Neural progenitor cell (in vitro differentiated cells): ENCODE results near the gene SLC7A7. TPM values are rescaled to one million over a fixed set of nuclear protein-coding genes. Genes with fewer than 3 reads are reported as not detected.

Experiments used
- DNase-seq: peaks from one replicate; pipeline ENCODE4 v3.0.0-alpha.2; 2016; ENCODE audit warnings: low spot score
- H2AFZ ChIP-seq: fragments of 200-600 bp; sonication (generic); replicated peaks from 2 replicates; pipeline ENCODE4 v1.6.1; 2016; ENCODE audit warnings: antibody characterized with exemption
- H3F3A ChIP-seq: fragments of 200-600 bp; sonication (generic); 2 replicates; pipeline ENCODE4 v1.6.1; 2016; ENCODE audit warnings: antibody characterized with exemption, low read depth
- H3K27ac ChIP-seq: fragments of 200-600 bp; sonication (generic); 2 replicates; pipeline ENCODE4 v1.5.1; 2016; ENCODE audit warnings: mild to moderate bottlenecking
- H3K27me3 ChIP-seq: fragments of 200-600 bp; sonication (generic); 2 replicates; pipeline ENCODE4 v1.6.1; 2016; ENCODE audit warnings: mild to moderate bottlenecking, moderate library complexity
- H3K36me3 ChIP-seq: fragments of 200-600 bp; sonication (generic); 2 replicates; pipeline ENCODE4 v1.5.1; 2016
- H3K4me1 ChIP-seq: fragments of 200-600 bp; sonication (generic); 2 replicates; pipeline ENCODE4 v1.6.1; 2016; ENCODE audit warnings: mixed run types
- H3K4me2 ChIP-seq: fragments of 200-600 bp; sonication (generic); 2 replicates; pipeline ENCODE4 v1.6.1; 2016
- H3K4me3 ChIP-seq: fragments of 200-600 bp; sonication (generic); 2 replicates; pipeline ENCODE4 v1.5.1; 2016
- H3K79me2 ChIP-seq: fragments of 200-600 bp; sonication (generic); 2 replicates; pipeline ENCODE4 v1.6.1; 2016; ENCODE audit warnings: low read depth
- H3K9ac ChIP-seq: fragments of 200-600 bp; sonication (generic); 2 replicates; pipeline ENCODE4 v1.6.1; 2016
- H3K9me3 ChIP-seq: fragments of 200-600 bp; sonication (generic); 2 replicates; pipeline ENCODE4 v1.5.1; 2016; ENCODE audit warnings: low read depth
- H4K20me1 ChIP-seq: fragments of 200-600 bp; sonication (generic); 2 replicates; pipeline ENCODE4 v1.6.1; 2016; ENCODE audit warnings: low read depth
- H3K27ac Mint-ChIP-seq: 3 replicates; pipeline ENCODE4 v1.8.0; 2021; ENCODE audit warnings: mixed read lengths
- H3K27me3 Mint-ChIP-seq: 2 replicates; pipeline ENCODE4 v1.8.0; 2022; ENCODE audit warnings: low read depth, mild to moderate bottlenecking, inconsistent platforms, moderate library complexity, mixed read lengths; ENCODE audit not compliant: insufficient read depth
- H3K36me3 Mint-ChIP-seq: 3 replicates; pipeline ENCODE4 v1.8.0; 2021; ENCODE audit warnings: mixed read lengths
- H3K4me1 Mint-ChIP-seq: 3 replicates; pipeline ENCODE4 v1.8.0; 2021; ENCODE audit warnings: mixed read lengths
- H3K4me3 Mint-ChIP-seq: 3 replicates; pipeline ENCODE4 v1.8.0; 2021; ENCODE audit warnings: mild to moderate bottlenecking, moderate library complexity, mixed read lengths
- H3K9me3 Mint-ChIP-seq: 3 replicates; pipeline ENCODE4 v1.8.0; 2020; ENCODE audit warnings: mixed read lengths
- CTCF ChIP-seq: fragments of 200-600 bp; sonication (generic); IDR thresholded peaks from 2 replicates; pipeline ENCODE4 v1.5.1; 2017; ENCODE audit warnings: antibody characterized with exemption, mild to moderate bottlenecking
- EZH2 ChIP-seq: fragments of 200-600 bp; sonication (generic); IDR thresholded peaks from 2 replicates; pipeline ENCODE4 v1.6.1; 2017; ENCODE audit warnings: antibody characterized with exemption, mild to moderate bottlenecking, moderate library complexity
- EZH2phosphoT487 ChIP-seq: fragments of 200-600 bp; sonication (generic); IDR thresholded peaks from 2 replicates; pipeline ENCODE4 v1.6.1; 2017; ENCODE audit warnings: antibody characterized with exemption
- total RNA-seq: library from RNA; depleted of rRNA; stranded (reverse); fragments of >200 nt; gene quantifications from 2 replicates; pipeline ENCODE4 v1.2.3, GENCODE V29; 2015; ENCODE audit warnings: low replicate concordance

SLC7A7 gene
- total RNA-seq, 1 donor from 2014 or later = 5.6 TPM

- TF ChIP-seq EZH2phosphoT487 (no peak), CTCF (no peak), EZH2 (no peak)
- Mint-ChIP-seq H3K4me3 (no peak overlapping the region), H3K27ac (no peak overlapping the region), H3K27me3 (peaks cover 4% of the 10 kb centered on the region), H3K4me1 (peaks cover 13% of the 10 kb centered on the region), H3K36me3 (no peaks in the 10 kb centered on the region), H3K9me3 (no peaks in the 10 kb centered on the region)
- Histone ChIP-seq H3K9ac (no peak overlapping the region), H3K36me3 (no peaks in the 10 kb centered on the region), H3K4me2 (no peak overlapping the region), H3K27ac (no peak overlapping the region), H3K27me3 (no peaks in the 10 kb centered on the region), H3F3A (peaks cover 8% of the 10 kb centered on the region), H3K4me3 (no peak overlapping the region), H2AFZ (no peak overlapping the region), H3K9me3 (no peaks in the 10 kb centered on the region), H3K79me2 (no peaks in the 10 kb centered on the region), H3K4me1 (peaks cover 17% of the 10 kb centered on the region), H4K20me1 (no peaks in the 10 kb centered on the region)
- DNase-seq = no peak
Observed at GRCh38 chr14:22748631-22749068, 66.6 kb downstream of the SLC7A7 start.

GRCh38 chr14:22748206-22748605 lies 67.0 kb downstream of the SLC7A7 start:
- Histone ChIP-seq H3F3A (peaks cover 8% of the 10 kb centered on the region), H3K4me2 (no peak overlapping the region), H3K27ac (no peak overlapping the region), H3K27me3 (no peaks in the 10 kb centered on the region), H3K4me3 (no peak overlapping the region), H3K79me2 (no peaks in the 10 kb centered on the region), H3K4me1 (peaks cover 17% of the 10 kb centered on the region), H4K20me1 (no peaks in the 10 kb centered on the region), H3K9me3 (no peaks in the 10 kb centered on the region), H2AFZ (no peak overlapping the region), H3K9ac (no peak overlapping the region), H3K36me3 (no peaks in the 10 kb centered on the region)
- Mint-ChIP-seq H3K36me3 (no peaks in the 10 kb centered on the region), H3K4me3 (no peak overlapping the region), H3K27me3 (peaks cover 4% of the 10 kb centered on the region), H3K4me1 (peaks cover 13% of the 10 kb centered on the region), H3K27ac (no peak overlapping the region), H3K9me3 (no peaks in the 10 kb centered on the region)
- TF ChIP-seq CTCF = no peak
- TF ChIP-seq EZH2phosphoT487 = no peak
- no peak for TF ChIP-seq EZH2
- no peak for DNase-seq

GRCh38 chr14:22747769-22748168 lies 67.5 kb downstream of the SLC7A7 start:
- H3K27ac Mint-ChIP-seq = no peak overlapping the region
- Histone ChIP-seq H3K4me1 (peaks cover 17% of the 10 kb centered on the region), H3K9me3 (no peaks in the 10 kb centered on the region), H3K4me3 (no peak overlapping the region), H2AFZ (no peak overlapping the region), H3K27me3 (no peaks in the 10 kb centered on the region), H3F3A (peaks cover 8% of the 10 kb centered on the region), H3K36me3 (no peaks in the 10 kb centered on the region), H3K9ac (no peak overlapping the region), H3K79me2 (no peaks in the 10 kb centered on the region), H4K20me1 (no peaks in the 10 kb centered on the region), H3K4me2 (no peak overlapping the region), H3K27ac (no peak overlapping the region)
- no peaks in the 10 kb centered on the region for H3K36me3 Mint-ChIP-seq
- no peak for DNase-seq
- H3K9me3 Mint-ChIP-seq = no peaks in the 10 kb centered on the region
- TF ChIP-seq CTCF (no peak), EZH2phosphoT487 (no peak), EZH2 (no peak)
- H3K4me1 Mint-ChIP-seq = peaks cover 13% of the 10 kb centered on the region
- H3K27me3 Mint-ChIP-seq = peaks cover 4% of the 10 kb centered on the region
- no peak overlapping the region for H3K4me3 Mint-ChIP-seq
